ENCODE measurements around the gene C10orf90.

The C10orf90 gene

DNA sequence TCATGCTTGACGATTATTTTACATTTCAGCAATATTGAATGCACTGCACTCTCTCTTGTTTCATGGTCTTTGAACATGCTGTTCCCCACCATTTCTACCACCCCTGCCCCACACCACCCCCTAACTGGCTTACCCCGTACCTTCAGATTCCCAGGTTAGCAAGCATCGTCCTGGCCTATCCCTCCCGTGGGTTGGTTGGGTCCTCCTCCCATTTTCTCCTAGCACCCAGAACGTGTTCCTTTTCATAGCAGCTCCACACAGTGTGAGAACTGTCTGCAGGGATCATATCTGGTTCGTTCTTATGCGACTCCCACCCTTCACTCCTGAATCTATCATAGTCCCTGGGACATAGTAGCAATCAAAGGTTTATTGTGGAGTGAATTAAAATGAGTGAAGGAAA is 48.6 kb downstream of the C10orf90 start:
- TF ChIP-seq, protein P1, sequence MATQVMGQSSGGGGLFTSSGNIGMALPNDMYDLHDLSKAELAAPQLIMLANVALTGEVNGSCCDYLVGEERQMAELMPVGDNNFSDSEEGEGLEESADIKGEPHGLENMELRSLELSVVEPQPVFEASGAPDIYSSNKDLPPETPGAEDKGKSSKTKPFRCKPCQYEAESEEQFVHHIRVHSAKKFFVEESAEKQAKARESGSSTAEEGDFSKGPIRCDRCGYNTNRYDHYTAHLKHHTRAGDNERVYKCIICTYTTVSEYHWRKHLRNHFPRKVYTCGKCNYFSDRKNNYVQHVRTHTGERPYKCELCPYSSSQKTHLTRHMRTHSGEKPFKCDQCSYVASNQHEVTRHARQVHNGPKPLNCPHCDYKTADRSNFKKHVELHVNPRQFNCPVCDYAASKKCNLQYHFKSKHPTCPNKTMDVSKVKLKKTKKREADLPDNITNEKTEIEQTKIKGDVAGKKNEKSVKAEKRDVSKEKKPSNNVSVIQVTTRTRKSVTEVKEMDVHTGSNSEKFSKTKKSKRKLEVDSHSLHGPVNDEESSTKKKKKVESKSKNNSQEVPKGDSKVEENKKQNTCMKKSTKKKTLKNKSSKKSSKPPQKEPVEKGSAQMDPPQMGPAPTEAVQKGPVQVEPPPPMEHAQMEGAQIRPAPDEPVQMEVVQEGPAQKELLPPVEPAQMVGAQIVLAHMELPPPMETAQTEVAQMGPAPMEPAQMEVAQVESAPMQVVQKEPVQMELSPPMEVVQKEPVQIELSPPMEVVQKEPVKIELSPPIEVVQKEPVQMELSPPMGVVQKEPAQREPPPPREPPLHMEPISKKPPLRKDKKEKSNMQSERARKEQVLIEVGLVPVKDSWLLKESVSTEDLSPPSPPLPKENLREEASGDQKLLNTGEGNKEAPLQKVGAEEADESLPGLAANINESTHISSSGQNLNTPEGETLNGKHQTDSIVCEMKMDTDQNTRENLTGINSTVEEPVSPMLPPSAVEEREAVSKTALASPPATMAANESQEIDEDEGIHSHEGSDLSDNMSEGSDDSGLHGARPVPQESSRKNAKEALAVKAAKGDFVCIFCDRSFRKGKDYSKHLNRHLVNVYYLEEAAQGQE (IDR thresholded peaks at IDR 0.05; ENCODE audit: insufficient read depth in 1 of 2, low read depth in 2 of 2, low read length in 2 of 2): no peak
- TF ChIP-seq TAF1 (IDR thresholded peaks at IDR 0.05; ENCODE audit: borderline replicate concordance, insufficient read depth, low read length) (no peak), SIN3A (IDR thresholded peaks at IDR 0.05; ENCODE audit: borderline replicate concordance, insufficient read depth, low read length) (no peak), POLR2AphosphoS5 (IDR thresholded peaks at IDR 0.05; ENCODE audit: low read depth, low read length) (no peak), FOXP2 (optimal IDR thresholded peaks at IDR 0.05; ENCODE audit: borderline replicate concordance, extremely low read depth, extremely low read length, insufficient read depth) (no peak)

- no peak for TF ChIP-seq POLR2AphosphoS5 (IDR thresholded peaks at IDR 0.05; ENCODE audit: low read depth, low read length)
- TF ChIP-seq, protein P1 (IDR thresholded peaks at IDR 0.05; ENCODE audit: insufficient read depth in 1 of 2, low read depth in 2 of 2, low read length in 2 of 2): no peak
- TF ChIP-seq FOXP2 (optimal IDR thresholded peaks at IDR 0.05; ENCODE audit: borderline replicate concordance, extremely low read depth, extremely low read length, insufficient read depth): no peak
- no peak for TF ChIP-seq TAF1 (IDR thresholded peaks at IDR 0.05; ENCODE audit: borderline replicate concordance, insufficient read depth, low read length)
- no peak for TF ChIP-seq SIN3A (IDR thresholded peaks at IDR 0.05; ENCODE audit: borderline replicate concordance, insufficient read depth, low read length)
Observed at GRCh38 chr10:126618466-126618865, 52.0 kb downstream of the C10orf90 start.

- TF ChIP-seq, protein P1 (IDR thresholded peaks at IDR 0.05; ENCODE audit: insufficient read depth in 1 of 2, low read depth in 2 of 2, low read length in 2 of 2): no peak
- no peak for TF ChIP-seq FOXP2 (optimal IDR thresholded peaks at IDR 0.05; ENCODE audit: borderline replicate concordance, extremely low read depth, extremely low read length, insufficient read depth)
- TF ChIP-seq SIN3A (IDR thresholded peaks at IDR 0.05; ENCODE audit: borderline replicate concordance, insufficient read depth, low read length): no peak
- TF ChIP-seq TAF1 (IDR thresholded peaks at IDR 0.05; ENCODE audit: borderline replicate concordance, insufficient read depth, low read length): no peak
- TF ChIP-seq POLR2AphosphoS5 (IDR thresholded peaks at IDR 0.05; ENCODE audit: low read depth, low read length): no peak
Observed at GRCh38 chr10:126617733-126618132, 52.8 kb downstream of the C10orf90 start.

DNA sequence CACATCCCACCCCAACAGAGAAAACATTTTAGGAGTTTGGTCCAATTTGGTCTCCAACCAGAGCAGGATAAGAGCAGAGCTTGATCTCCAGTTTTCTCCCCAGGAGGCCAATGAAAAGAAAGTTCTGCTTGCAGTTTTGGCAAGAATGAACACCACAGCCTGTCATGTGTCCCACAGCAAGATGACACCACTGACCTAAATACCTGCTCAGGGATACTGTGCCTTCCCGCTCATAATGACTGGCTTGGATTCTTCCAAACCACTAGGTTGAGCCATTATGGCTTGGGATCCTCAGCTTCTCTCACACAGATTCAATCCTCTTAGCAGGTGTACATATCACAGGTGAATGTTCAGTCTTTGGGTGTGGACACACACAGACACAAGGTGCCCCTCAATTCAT is 53.3 kb downstream of the C10orf90 start:
- TF ChIP-seq SIN3A (IDR thresholded peaks at IDR 0.05; ENCODE audit: borderline replicate concordance, insufficient read depth, low read length) (no peak), POLR2AphosphoS5 (IDR thresholded peaks at IDR 0.05; ENCODE audit: low read depth, low read length) (no peak)
- TF ChIP-seq, protein P1 (IDR thresholded peaks at IDR 0.05; ENCODE audit: insufficient read depth in 1 of 2, low read depth in 2 of 2, low read length in 2 of 2): no peak

- TF ChIP-seq SIN3A (IDR thresholded peaks at IDR 0.05; ENCODE audit: borderline replicate concordance, insufficient read depth, low read length) (no peak), TAF1 (IDR thresholded peaks at IDR 0.05; ENCODE audit: borderline replicate concordance, insufficient read depth, low read length) (no peak), FOXP2 (optimal IDR thresholded peaks at IDR 0.05; ENCODE audit: borderline replicate concordance, extremely low read depth, extremely low read length, insufficient read depth) (no peak), POLR2AphosphoS5 (IDR thresholded peaks at IDR 0.05; ENCODE audit: low read depth, low read length) (no peak)
- TF ChIP-seq, protein P1 (IDR thresholded peaks at IDR 0.05; ENCODE audit: insufficient read depth in 1 of 2, low read depth in 2 of 2, low read length in 2 of 2): no peak
Observed at GRCh38 chr10:126616737-126617136, 53.8 kb downstream of the C10orf90 start.
